IPS-20b (cell line): ENCODE results near the gene GRIA1.

Source experiments
- H3K27ac ChIP-seq: one replicate; pipeline ENCODE4 v1.5.1; 2013; ENCODE audit warnings: low read length
- H3K27me3 ChIP-seq: 2 replicates; pipeline ENCODE4 v1.6.1; 2013; ENCODE audit warnings: mild to moderate bottlenecking, low read length, inconsistent platforms; ENCODE audit not compliant: insufficient read depth
- H3K36me3 ChIP-seq: 2 replicates; pipeline ENCODE4 v1.6.1; 2013; ENCODE audit warnings: low read depth, mild to moderate bottlenecking, inconsistent platforms, low read length, moderate library complexity; ENCODE audit not compliant: insufficient read depth
- H3K4me1 ChIP-seq: 2 replicates; pipeline ENCODE4 v1.6.1; 2013; ENCODE audit warnings: mild to moderate bottlenecking, control low read depth, inconsistent platforms, low read length, moderate library complexity; ENCODE audit not compliant: insufficient read depth
- H3K4me3 ChIP-seq: 2 replicates; pipeline ENCODE4 v1.5.1; 2013; ENCODE audit warnings: mild to moderate bottlenecking, low read length, inconsistent platforms
- H3K9ac ChIP-seq: 2 replicates; pipeline ENCODE4 v1.6.1; 2013; ENCODE audit warnings: low read depth, mild to moderate bottlenecking, inconsistent platforms, low read length, moderate library complexity
- H3K9me3 ChIP-seq: 2 replicates; pipeline ENCODE4 v1.6.1; 2013; ENCODE audit warnings: mild to moderate bottlenecking, low read depth, low read length, inconsistent platforms; ENCODE audit not compliant: insufficient read depth

The GRIA1 gene

GRCh38 chr5:153584960-153585359 is 94.5 kb downstream of the GRIA1 start:
- Histone ChIP-seq H3K27me3 (no peaks in the 10 kb centered on the region), H3K9me3 (no peaks in the 10 kb centered on the region), H3K27ac (no peak overlapping the region), H3K4me3 (no peak overlapping the region), H3K36me3 (no peaks in the 10 kb centered on the region), H3K4me1 (no peaks in the 10 kb centered on the region), H3K9ac (no peak overlapping the region)

DNA sequence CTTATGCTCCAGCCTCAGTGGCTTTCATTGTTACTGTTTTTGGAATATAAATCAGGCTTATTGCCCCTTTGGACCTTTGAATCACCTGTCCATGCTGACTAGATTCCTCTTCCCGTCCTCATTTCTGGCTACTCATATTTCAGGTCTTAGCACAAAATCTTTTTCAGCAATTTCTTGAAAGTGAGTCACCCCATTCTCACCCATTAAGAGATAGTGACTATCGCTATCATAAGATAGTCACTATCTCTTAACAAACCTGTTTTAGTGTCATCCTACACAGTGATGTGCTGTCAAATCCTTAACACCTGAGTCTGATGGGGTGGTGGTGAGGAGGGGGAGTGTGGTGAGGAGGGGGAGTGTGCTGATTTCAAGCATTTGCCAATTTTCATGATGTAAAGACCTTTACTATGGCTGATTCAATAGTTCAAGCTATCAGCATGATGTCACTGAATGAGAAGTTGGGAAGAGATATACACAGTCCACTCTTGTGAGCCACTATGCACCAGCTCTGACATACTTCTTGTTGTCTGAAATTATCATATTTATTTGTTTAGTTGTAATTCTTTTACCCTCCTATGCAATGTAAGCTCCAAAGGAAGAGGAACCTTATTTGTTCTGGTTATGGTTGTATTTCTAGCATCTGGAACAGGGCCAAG is 95.3 kb downstream of the GRIA1 start:
- no peaks in the 10 kb centered on the region for H3K4me1 ChIP-seq
- H3K4me3 ChIP-seq, result no peak overlapping the region
- H3K27me3 ChIP-seq, result no peaks in the 10 kb centered on the region
- H3K9me3 ChIP-seq, result no peaks in the 10 kb centered on the region
- no peak overlapping the region for H3K27ac ChIP-seq
- no peak overlapping the region for H3K9ac ChIP-seq
- H3K36me3 ChIP-seq, result no peaks in the 10 kb centered on the region

- Histone ChIP-seq H3K27ac (no peak overlapping the region), H3K4me3 (no peak overlapping the region), H3K27me3 (no peaks in the 10 kb centered on the region), H3K4me1 (no peaks in the 10 kb centered on the region), H3K9me3 (no peaks in the 10 kb centered on the region), H3K9ac (no peak overlapping the region), H3K36me3 (no peaks in the 10 kb centered on the region)
Measured at GRCh38 chr5:153592081-153592480, 101.6 kb downstream of the GRIA1 start.

DNA sequence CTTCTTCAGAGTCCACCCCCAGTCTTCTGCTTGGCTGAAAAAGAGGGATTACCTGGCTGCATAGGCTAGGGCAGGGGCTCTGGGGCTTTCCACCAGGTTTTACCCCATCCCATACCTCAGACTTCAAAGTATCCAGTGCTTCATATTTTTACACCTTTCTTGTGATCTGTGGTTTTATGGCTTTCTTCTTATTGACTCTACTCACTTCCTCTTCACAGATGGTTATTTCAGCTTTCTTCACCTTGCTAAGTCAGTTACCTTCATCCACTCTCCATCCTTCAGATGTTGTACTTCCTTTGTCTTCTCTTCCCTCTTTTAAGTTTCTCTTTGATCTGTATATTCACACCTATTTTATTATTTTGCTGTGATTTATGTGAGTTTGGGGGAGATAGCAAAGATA is 104.3 kb downstream of the GRIA1 start:
- no peaks in the 10 kb centered on the region for H3K4me1 ChIP-seq
- no peak overlapping the region for H3K9ac ChIP-seq
- no peaks in the 10 kb centered on the region for H3K36me3 ChIP-seq
- H3K9me3 ChIP-seq, result no peaks in the 10 kb centered on the region
- no peak overlapping the region for H3K27ac ChIP-seq
- no peaks in the 10 kb centered on the region for H3K27me3 ChIP-seq
- no peak overlapping the region for H3K4me3 ChIP-seq

DNA sequence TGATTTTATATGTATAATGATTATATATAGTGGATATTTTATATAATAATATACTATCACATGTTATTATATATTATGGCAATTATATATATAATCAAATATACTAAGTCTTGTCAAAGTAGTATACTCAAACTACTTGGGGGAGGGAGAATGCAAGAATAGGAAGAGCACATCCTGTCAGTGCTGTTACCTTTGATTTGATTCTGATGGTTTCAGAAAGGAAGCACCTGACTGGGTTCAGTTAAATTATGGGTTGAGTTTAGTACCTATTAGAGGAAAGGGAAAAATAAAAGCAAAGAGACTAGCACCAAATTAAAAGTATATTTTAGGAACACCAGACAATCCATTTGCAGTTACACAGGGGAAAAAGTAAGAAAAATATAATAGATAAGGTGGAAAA is 107.6 kb downstream of the GRIA1 start:
- Histone ChIP-seq H3K36me3 (no peaks in the 10 kb centered on the region), H3K4me1 (no peaks in the 10 kb centered on the region), H3K27me3 (no peaks in the 10 kb centered on the region), H3K27ac (no peak overlapping the region), H3K4me3 (no peak overlapping the region), H3K9ac (no peak overlapping the region), H3K9me3 (no peaks in the 10 kb centered on the region)

DNA sequence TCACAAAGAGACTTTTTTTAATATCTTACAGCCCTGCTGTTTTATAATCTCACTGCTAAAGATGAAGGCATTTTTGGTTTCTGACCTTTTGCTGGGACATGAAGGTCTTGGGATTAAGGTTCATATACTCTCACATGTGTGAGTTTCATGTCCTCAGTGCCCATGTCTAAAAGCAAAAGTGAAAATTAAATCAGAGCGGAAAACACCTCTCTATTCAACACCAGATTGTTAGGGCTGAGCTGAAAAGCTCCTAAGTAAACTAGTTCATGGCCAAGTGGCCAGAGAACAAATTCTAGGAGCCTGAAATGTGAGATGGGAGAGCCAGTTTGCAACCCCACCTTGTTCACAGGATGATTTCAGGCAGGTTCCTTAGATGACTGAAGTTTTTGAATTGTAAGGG is 110.9 kb downstream of the GRIA1 start:
- Histone ChIP-seq H3K9me3 (no peaks in the 10 kb centered on the region), H3K27ac (no peak overlapping the region), H3K4me3 (no peak overlapping the region), H3K27me3 (no peaks in the 10 kb centered on the region), H3K36me3 (no peaks in the 10 kb centered on the region), H3K9ac (no peak overlapping the region), H3K4me1 (no peaks in the 10 kb centered on the region; the same call in 1 of the 2 replicates)

DNA sequence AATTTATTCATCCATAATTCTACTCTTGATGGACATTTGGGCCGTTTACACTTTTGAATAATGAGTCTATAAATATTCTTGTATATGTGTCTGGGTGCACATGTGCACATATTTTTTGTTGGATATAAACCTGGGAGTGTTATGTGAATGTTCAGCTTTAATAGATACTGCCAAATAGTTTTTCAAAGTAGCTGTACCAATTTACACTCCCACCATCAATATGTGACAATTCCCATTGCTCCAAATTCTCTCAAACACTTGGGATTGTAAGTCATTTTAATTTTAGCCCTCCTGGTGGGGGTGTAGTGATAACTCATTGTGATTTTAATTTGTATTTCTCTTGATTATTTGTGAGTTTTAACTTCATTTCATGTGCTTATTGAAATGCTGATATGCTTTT is 114.9 kb downstream of the GRIA1 start:
- no peaks in the 10 kb centered on the region; the same call in 1 of the 2 replicates for H3K4me1 ChIP-seq
- H3K27me3 ChIP-seq, result no peaks in the 10 kb centered on the region
- H3K9me3 ChIP-seq, result no peaks in the 10 kb centered on the region
- no peak overlapping the region for H3K4me3 ChIP-seq
- no peaks in the 10 kb centered on the region for H3K36me3 ChIP-seq
- no peak overlapping the region for H3K27ac ChIP-seq
- H3K9ac ChIP-seq, result no peak overlapping the region

DNA sequence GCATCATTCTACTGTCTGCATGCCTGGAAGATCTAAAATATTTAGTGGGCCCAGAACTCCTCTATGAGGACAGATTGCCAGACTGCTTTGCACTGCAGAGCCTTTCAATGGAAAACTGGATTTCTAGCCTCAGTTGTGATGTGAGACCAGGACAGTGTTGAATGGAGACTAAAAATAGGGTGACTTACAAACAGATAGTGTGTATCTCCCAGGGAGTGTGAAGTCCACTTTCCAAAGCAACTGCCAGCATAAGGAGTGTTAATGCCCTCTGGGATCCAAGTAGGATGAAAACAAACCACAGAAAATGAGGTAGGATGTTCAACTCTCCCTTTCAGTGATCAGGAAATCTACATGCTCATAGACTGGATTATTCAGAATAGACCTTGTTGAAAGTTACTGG is 119.5 kb downstream of the GRIA1 start:
- Histone ChIP-seq H3K4me1 (no peaks in the 10 kb centered on the region; the same call in 1 of the 2 replicates), H3K4me3 (no peak overlapping the region), H3K27me3 (no peaks in the 10 kb centered on the region), H3K9ac (no peak overlapping the region), H3K9me3 (no peaks in the 10 kb centered on the region), H3K36me3 (no peaks in the 10 kb centered on the region), H3K27ac (no peak overlapping the region)

- H3K27me3 ChIP-seq, result no peaks in the 10 kb centered on the region
- no peak overlapping the region for H3K9ac ChIP-seq
- H3K36me3 ChIP-seq, result no peaks in the 10 kb centered on the region
- H3K4me3 ChIP-seq, result no peak overlapping the region
- H3K4me1 ChIP-seq, result no peaks in the 10 kb centered on the region; the same call in 1 of the 2 replicates
- no peak overlapping the region for H3K27ac ChIP-seq
- H3K9me3 ChIP-seq, result no peaks in the 10 kb centered on the region
Measured at GRCh38 chr5:153610811-153611210, 120.3 kb downstream of the GRIA1 start.

DNA sequence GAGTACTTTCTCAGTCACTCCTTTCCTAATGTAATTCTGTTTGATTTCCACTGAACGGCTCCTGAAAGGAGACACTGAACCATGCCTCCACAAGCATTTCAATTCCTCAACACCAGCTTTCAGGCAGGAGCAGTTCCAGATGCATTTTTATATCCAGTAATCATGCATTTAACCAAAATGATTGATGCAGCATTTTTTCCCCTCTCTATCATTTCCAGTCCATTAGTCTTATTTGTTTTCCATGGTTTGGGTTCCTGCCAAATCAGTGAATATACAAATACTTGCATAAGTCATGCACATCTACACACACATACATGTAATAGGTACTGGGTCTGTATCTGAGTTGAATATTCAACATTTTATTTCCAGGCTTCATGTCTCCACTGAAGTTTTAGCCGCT is 122.7 kb downstream of the GRIA1 start:
- Histone ChIP-seq H3K4me3 (no peak overlapping the region), H3K27me3 (no peaks in the 10 kb centered on the region), H3K9ac (no peak overlapping the region), H3K36me3 (no peaks in the 10 kb centered on the region), H3K27ac (no peak overlapping the region), H3K4me1 (peaks cover 1% of the 10 kb centered on the region; the same call in 1 of the 2 replicates), H3K9me3 (no peaks in the 10 kb centered on the region)

DNA sequence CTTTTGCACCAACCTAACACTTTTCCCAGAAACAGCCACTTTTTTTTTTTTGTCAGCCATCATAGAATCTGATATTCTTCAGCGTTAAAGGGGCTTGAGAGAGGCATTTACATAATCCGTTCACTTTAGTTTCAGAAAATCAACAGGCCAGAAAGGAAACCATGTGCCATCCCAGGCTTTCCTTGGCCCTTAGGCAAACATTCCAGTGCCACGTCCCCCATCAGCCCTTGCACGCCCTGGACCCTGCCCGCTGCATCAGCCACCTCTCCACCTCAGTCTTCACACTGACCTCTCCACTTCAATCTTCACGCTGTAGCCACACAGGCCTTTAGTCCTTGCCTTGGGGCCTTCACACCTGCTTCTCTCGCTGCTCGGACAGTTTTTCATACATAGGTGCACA is 123.2 kb downstream of the GRIA1 start:
- Histone ChIP-seq H3K36me3 (no peaks in the 10 kb centered on the region), H3K9me3 (no peaks in the 10 kb centered on the region), H3K4me1 (peaks cover 3% of the 10 kb centered on the region; the same call in 1 of the 2 replicates), H3K9ac (no peak overlapping the region), H3K27me3 (no peaks in the 10 kb centered on the region), H3K4me3 (no peak overlapping the region), H3K27ac (no peak overlapping the region)

DNA sequence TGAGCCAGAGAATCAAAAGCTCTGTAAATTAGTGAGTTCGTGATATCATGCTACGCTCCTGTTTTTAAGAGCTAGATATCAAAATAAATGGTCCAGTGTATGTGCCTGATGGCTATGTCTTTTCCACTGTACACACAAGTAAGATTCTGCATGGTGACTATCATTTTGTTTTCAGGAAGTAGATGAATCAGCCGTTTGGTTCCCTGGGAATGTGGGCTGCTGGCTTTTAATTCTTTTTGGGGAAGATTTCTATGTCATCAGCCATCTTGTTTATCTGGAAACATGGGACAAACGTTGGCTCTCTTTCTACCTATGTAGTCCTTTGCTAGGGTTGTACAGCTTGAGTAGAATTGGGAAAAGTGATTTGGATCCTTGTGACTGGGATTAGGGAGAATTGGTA is 126.7 kb downstream of the GRIA1 start:
- no peak overlapping the region for H3K27ac ChIP-seq
- no peak overlapping the region for H3K4me3 ChIP-seq
- no peak overlapping the region for H3K9ac ChIP-seq
- H3K36me3 ChIP-seq, result no peaks in the 10 kb centered on the region
- no peaks in the 10 kb centered on the region for H3K27me3 ChIP-seq
- no peaks in the 10 kb centered on the region for H3K9me3 ChIP-seq
- H3K4me1 ChIP-seq, result peaks cover 3% of the 10 kb centered on the region; the same call in 1 of the 2 replicates
